ENCODE data around the gene KLHL12. TPM values are rescaled to one million over a fixed set of nuclear protein-coding genes. Genes with fewer than 3 reads are reported as not detected.

KLHL12 gene
- total RNA-seq, 1 donor: 23.2 TPM

DNA sequence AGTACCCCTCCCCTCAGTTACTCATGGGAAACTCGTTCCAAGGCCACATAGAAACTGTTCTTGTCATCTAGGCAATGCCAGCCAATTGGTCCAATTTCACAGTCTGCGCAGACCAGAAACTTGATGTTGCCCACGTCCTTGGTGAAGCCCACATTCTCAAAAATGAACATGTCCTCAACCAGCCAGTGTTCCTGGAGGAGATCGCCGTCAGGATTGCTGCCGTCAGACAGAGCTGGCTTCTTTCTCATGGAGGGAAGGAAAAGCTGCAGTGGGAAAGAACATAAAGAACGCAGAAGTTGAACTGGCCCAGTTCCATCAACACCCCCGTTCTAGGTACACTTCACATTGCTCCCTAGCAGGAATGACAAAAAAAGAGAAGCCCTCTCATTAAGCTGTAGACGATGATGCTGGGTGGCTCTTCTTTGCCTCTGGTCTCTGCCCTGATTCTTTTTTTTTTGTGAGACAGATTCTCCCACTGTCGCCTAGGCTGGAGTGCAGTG, 46.0 kb downstream of the KLHL12 start:
- TF ChIP-seq, protein P1, sequence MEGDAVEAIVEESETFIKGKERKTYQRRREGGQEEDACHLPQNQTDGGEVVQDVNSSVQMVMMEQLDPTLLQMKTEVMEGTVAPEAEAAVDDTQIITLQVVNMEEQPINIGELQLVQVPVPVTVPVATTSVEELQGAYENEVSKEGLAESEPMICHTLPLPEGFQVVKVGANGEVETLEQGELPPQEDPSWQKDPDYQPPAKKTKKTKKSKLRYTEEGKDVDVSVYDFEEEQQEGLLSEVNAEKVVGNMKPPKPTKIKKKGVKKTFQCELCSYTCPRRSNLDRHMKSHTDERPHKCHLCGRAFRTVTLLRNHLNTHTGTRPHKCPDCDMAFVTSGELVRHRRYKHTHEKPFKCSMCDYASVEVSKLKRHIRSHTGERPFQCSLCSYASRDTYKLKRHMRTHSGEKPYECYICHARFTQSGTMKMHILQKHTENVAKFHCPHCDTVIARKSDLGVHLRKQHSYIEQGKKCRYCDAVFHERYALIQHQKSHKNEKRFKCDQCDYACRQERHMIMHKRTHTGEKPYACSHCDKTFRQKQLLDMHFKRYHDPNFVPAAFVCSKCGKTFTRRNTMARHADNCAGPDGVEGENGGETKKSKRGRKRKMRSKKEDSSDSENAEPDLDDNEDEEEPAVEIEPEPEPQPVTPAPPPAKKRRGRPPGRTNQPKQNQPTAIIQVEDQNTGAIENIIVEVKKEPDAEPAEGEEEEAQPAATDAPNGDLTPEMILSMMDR (IDR thresholded peaks at IDR 0.05; ENCODE audit: extremely low read depth, low read depth, low read length): no peak
- no peak overlapping the region for H3K4me3 ChIP-seq (ENCODE audit: insufficient read depth, low read length)
- no peaks in the 10 kb centered on the region for H3K27me3 ChIP-seq (ENCODE audit: insufficient read depth, low read length)
- no peak overlapping the region for H2AFZ ChIP-seq (ENCODE audit: low read length)
- H3K36me3 ChIP-seq (ENCODE audit: insufficient read depth, low read length): peaks cover 27% of the 10 kb centered on the region
- H3K79me2 ChIP-seq (ENCODE audit: insufficient read depth, low read length): peaks cover 32% of the 10 kb centered on the region
- peaks cover 6% of the 10 kb centered on the region for H4K20me1 ChIP-seq (ENCODE audit: insufficient read depth, low read length)
- no peak overlapping the region for H3K4me2 ChIP-seq (ENCODE audit: insufficient read depth, low read length)
- no peak overlapping the region for H3K27ac ChIP-seq (ENCODE audit: low read depth, low read length)
- H3K4me1 ChIP-seq (ENCODE audit: insufficient read depth, low read length): no peaks in the 10 kb centered on the region
- DNase-seq (ENCODE audit: insufficient read length, low spot score, missing footprints): no peak
- no peaks in the 10 kb centered on the region for H3K9me3 ChIP-seq (ENCODE audit: low read depth, low read length)

DNA sequence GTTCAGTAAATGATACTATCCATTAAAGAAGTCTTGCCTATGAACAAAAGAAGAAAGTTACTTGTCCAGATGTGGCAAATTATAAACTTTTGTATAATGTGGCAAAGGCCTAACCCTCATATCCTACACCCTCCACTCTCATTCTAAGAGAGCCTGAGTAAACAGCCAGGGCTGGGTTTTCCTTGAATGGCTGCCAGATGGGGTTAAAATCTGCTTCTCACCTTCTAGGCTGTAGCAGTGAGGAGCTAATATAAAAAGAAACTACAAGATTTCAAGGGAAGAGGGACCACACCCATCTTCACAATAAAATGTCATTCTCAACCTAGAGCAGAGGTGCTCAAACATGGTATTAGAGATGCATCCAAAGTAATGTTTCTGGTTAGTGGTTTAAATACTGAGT, 47.0 kb downstream of the KLHL12 start:
- TF ChIP-seq, protein P1 (IDR thresholded peaks at IDR 0.05; ENCODE audit: extremely low read depth, low read depth, low read length): no peak
- Histone ChIP-seq H3K4me1 (ENCODE audit: insufficient read depth, low read length) (no peaks in the 10 kb centered on the region), H3K79me2 (ENCODE audit: insufficient read depth, low read length) (peaks cover 23% of the 10 kb centered on the region), H3K27ac (ENCODE audit: low read depth, low read length) (no peak overlapping the region), H4K20me1 (ENCODE audit: insufficient read depth, low read length) (peaks cover under 1% of the 10 kb centered on the region), H3K9me3 (ENCODE audit: low read depth, low read length) (no peaks in the 10 kb centered on the region), H3K4me3 (ENCODE audit: insufficient read depth, low read length) (no peak overlapping the region), H2AFZ (ENCODE audit: low read length) (no peak overlapping the region), H3K27me3 (ENCODE audit: insufficient read depth, low read length) (no peaks in the 10 kb centered on the region), H3K4me2 (ENCODE audit: insufficient read depth, low read length) (no peak overlapping the region), H3K36me3 (ENCODE audit: insufficient read depth, low read length) (peaks cover 27% of the 10 kb centered on the region)
- DNase-seq (ENCODE audit: insufficient read length, low spot score, missing footprints): no peak

DNA sequence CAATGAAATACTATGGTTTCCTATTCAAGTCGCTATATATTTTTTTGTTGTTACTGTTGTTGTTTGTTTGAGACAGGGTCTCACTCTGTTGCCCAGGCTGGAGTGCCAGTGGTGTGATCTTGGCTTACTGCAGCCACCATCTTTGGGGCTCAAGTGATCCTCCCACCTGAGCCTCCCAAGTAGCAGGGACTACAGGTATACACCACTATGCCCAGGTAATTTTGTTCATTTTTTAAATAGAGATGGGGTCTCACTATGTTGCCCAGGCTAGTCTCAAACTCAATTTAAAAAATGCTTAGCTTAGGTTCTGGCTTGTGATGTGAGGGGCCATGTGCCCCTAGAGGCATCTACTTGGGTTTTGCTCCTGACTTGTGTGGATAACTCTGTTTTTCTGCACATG, 47.9 kb downstream of the KLHL12 start:
- Histone ChIP-seq H3K36me3 (ENCODE audit: insufficient read depth, low read length) (peaks cover 27% of the 10 kb centered on the region), H3K4me3 (ENCODE audit: insufficient read depth, low read length) (no peak overlapping the region), H3K4me2 (ENCODE audit: insufficient read depth, low read length) (no peak overlapping the region), H3K9me3 (ENCODE audit: low read depth, low read length) (no peaks in the 10 kb centered on the region), H2AFZ (ENCODE audit: low read length) (no peak overlapping the region), H3K4me1 (ENCODE audit: insufficient read depth, low read length) (no peaks in the 10 kb centered on the region), H3K27me3 (ENCODE audit: insufficient read depth, low read length) (no peaks in the 10 kb centered on the region), H4K20me1 (ENCODE audit: insufficient read depth, low read length) (no peaks in the 10 kb centered on the region), H3K27ac (ENCODE audit: low read depth, low read length) (no peak overlapping the region), H3K79me2 (ENCODE audit: insufficient read depth, low read length) (peaks cover 16% of the 10 kb centered on the region)
- no peak for DNase-seq (ENCODE audit: insufficient read length, low spot score, missing footprints)
- TF ChIP-seq, protein P1 (IDR thresholded peaks at IDR 0.05; ENCODE audit: extremely low read depth, low read depth, low read length): no peak

DNA sequence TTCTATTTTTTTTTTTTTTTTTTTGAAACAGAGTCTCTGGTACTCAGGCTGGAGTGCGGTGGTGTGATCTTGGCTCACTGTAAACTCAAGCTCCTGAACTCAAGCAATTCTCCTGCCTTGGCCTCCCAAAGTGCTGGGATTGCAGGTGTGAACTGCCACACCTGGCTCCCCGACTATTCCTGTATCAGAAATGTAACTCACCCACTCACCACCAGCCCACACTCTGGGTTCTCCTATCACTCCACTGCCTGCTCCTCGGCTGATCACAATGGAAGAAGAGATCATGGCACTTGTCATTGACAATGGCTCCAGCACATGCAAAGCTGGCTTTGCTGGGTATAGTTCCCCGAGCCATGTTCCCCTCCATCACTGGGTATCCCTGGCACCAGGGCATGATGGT, 54.0 kb downstream of the KLHL12 start:
- H3K9me3 ChIP-seq (ENCODE audit: low read depth, low read length): no peaks in the 10 kb centered on the region
- H2AFZ ChIP-seq (ENCODE audit: low read length): no peak overlapping the region
- TF ChIP-seq, protein P1 (IDR thresholded peaks at IDR 0.05; ENCODE audit: extremely low read depth, low read depth, low read length): no peak
- H3K4me3 ChIP-seq (ENCODE audit: insufficient read depth, low read length): no peak overlapping the region
- no peaks in the 10 kb centered on the region for H3K79me2 ChIP-seq (ENCODE audit: insufficient read depth, low read length)
- H3K4me1 ChIP-seq (ENCODE audit: insufficient read depth, low read length): no peaks in the 10 kb centered on the region
- H3K27me3 ChIP-seq (ENCODE audit: insufficient read depth, low read length): no peaks in the 10 kb centered on the region
- H4K20me1 ChIP-seq (ENCODE audit: insufficient read depth, low read length): no peaks in the 10 kb centered on the region
- H3K4me2 ChIP-seq (ENCODE audit: insufficient read depth, low read length): no peak overlapping the region
- no peak overlapping the region for H3K27ac ChIP-seq (ENCODE audit: low read depth, low read length)
- H3K36me3 ChIP-seq (ENCODE audit: insufficient read depth, low read length): peaks cover 3% of the 10 kb centered on the region
- DNase-seq (ENCODE audit: insufficient read length, low spot score, missing footprints): no peak
